GM19035 (cell line): Measurements from ENCODE around the gene SLC35A3.
"Not testable (repeated sequence)": the region's sequence is repeated elsewhere in the genome, so short reads cannot be mapped to it uniquely, and the experiment has no call there.

ENCODE experiments used
- ATAC-seq: cut with Tn5 transposase; IDR thresholded peaks from one replicate; pipeline ENCODE4 v1.9.1; 2021; ENCODE audit not compliant: unreplicated experiment

SLC35A3 gene

GRCh38 chr1:99969729-99970621 lies at the start of gene SLC35A3:
SLC35A3 (plus strand) TSS chr1:99969996; CDS start chr1:99993555, 23,559 bp downstream.
- ATAC-seq: peak; percentile 90

- no peak for ATAC-seq
Measured at GRCh38 chr1:99934801-99935200, 35.0 kb upstream of the SLC35A3 start.

- no peak for ATAC-seq
Measured at GRCh38 chr1:99935534-99935933, 34.3 kb upstream of the SLC35A3 start.

GRCh38 chr1:99936071-99936470 lies 33.7 kb upstream of the SLC35A3 start:
- no peak for ATAC-seq

GRCh38 chr1:99942723-99943122 lies 27.1 kb upstream of the SLC35A3 start:
- no peak for ATAC-seq

GRCh38 chr1:99943223-99943794 lies 26.5 kb upstream of the SLC35A3 start:
- no peak for ATAC-seq

- no peak for ATAC-seq
Measured at GRCh38 chr1:99944192-99944591, 25.6 kb upstream of the SLC35A3 start.

GRCh38 chr1:99945174-99945573 lies 24.6 kb upstream of the SLC35A3 start:
- ATAC-seq: no peak

- no peak for ATAC-seq
Measured at GRCh38 chr1:99950486-99950885, 19.3 kb upstream of the SLC35A3 start.

GRCh38 chr1:99952522-99952921 lies 17.3 kb upstream of the SLC35A3 start:
- ATAC-seq: no peak

- no peak for ATAC-seq
Measured at GRCh38 chr1:99955375-99955774, 14.4 kb upstream of the SLC35A3 start.

GRCh38 chr1:99956755-99957154 lies 13.0 kb upstream of the SLC35A3 start:
- ATAC-seq: no peak

- no peak for ATAC-seq
Measured at GRCh38 chr1:99957818-99958217, 12.0 kb upstream of the SLC35A3 start.

GRCh38 chr1:99959189-99959705 lies 10.5 kb upstream of the SLC35A3 start:
- not testable (repeated sequence) for ATAC-seq

GRCh38 chr1:99960260-99960659 lies 9.5 kb upstream of the SLC35A3 start:
- not testable (repeated sequence) for ATAC-seq

GRCh38 chr1:99963041-99963795 lies 6.6 kb upstream of the SLC35A3 start:
- ATAC-seq: no peak

GRCh38 chr1:99964806-99965205 lies 5.0 kb upstream of the SLC35A3 start:
- no peak for ATAC-seq

- no peak for ATAC-seq
Measured at GRCh38 chr1:99965646-99966375, 4.0 kb upstream of the SLC35A3 start.

GRCh38 chr1:99968214-99968613 lies 1.6 kb upstream of the SLC35A3 start:
- no peak for ATAC-seq

- ATAC-seq: peak; percentile 15
Measured at GRCh38 chr1:99969260-99969728, 502 bp upstream of the SLC35A3 start.
